ENCODE results near the gene TBCA. TPM values are rescaled to one million over a fixed set of nuclear protein-coding genes. Genes with fewer than 3 reads are reported as not detected.

TBCA gene, protein sequence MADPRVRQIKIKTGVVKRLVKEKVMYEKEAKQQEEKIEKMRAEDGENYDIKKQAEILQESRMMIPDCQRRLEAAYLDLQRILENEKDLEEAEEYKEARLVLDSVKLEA
- total RNA-seq (2021; ENCODE audit: unreplicated experiment) (302 TPM), Bru-seq, nascent RNA (percentile 87 among the genes with signal in this experiment), BruChase-seq, experiment 1, labeled RNA remaining after a 2-hour chase (percentile 75 among the genes with signal in this experiment), BruChase-seq, experiment 2, labeled RNA remaining after a 6-hour chase (percentile 71 among the genes with signal in this experiment)
- polyA plus RNA-seq (2012; ENCODE audit: insufficient read length), result 282 TPM
- long read RNA-seq, transcript TBCA-202 (4 exons, 683 nt), result major isoform, 87 of 222 reads
- long read RNA-seq, partial matches to known transcripts, result 6 of 222 reads
- long read RNA-seq, other reads (novel, unspliced or antisense), result 127 of 222 reads

DNA sequence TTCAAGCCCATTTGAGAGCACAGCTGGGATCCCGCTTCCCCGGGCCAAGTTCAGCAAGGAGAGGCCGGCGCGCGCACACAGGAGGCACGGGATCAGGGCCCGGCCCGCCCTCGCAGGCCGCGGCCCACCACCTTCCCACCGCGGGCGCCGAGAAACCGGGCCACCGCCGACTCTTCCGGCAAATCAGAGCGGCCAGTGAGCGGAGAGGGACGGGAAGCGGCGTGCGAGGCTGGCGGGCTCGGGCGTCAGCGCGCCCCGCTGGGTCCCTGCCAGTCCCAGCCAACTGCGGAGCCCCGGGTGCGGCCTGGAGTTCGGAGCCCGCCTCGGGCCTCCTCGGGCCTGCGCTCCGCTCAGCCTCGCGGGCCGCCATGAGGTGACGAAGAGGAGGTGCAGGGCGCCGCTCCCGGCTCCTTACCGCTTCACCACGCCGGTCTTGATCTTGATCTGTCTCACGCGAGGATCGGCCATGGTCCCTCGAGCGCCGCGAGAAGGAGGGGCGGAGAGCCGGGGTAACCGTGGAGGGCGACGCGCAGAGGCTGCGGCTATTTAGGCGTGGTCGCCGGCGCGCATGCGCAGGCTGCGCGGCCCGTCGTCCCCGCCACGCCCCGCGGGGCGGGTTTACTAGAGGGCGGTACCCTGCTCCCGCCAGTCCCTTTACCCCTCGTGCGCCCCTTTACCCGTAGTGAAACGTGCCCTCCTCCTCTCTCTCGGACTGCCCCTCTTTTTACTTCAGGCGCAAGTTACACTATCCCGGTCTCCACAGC lies at the start of gene TBCA:
TSS of gene TBCA (minus strand) at position 550 of the 764 bp plus-strand sequence. CDS start at position 468, 82 bp downstream.
- ATAC-seq (peak; percentile 97), DNase-seq (ENCODE audit: low read depth, low spot score) (peak; percentile 67)
- TF ChIP-seq SIN3A (IDR thresholded peaks at IDR 0.05; ENCODE audit: borderline replicate concordance, insufficient read depth, low read depth, low read length), result 0 out of 2 replicates have a peak, but pooled peaks have one; percentile 52
- peak; percentile 91 for TF ChIP-seq POLR2AphosphoS5 (IDR thresholded peaks at IDR 0.05; ENCODE audit: low read depth, low read length)
- no peak for TF ChIP-seq TCF7L2 (IDR thresholded peaks at IDR 0.05; ENCODE audit: low read depth, low read length)
- TF ChIP-seq CTCF (IDR thresholded peaks at IDR 0.05), result 0 out of 2 replicates have a peak, but pooled peaks have one; percentile 10
- no peak for TF ChIP-seq REST (IDR thresholded peaks at IDR 0.05; ENCODE audit: insufficient read depth in 1 of 2, low read depth in 2 of 2, low read length in 1 of 2)
- in situ Hi-C loops (cut with HindIII; ENCODE audit: low pct_unique_long_range_greater_than_20kb, low sequenced_read_pairs) (no loop called here), intact Hi-C loops (cut with micrococcal nuclease; ENCODE audit: unreplicated experiment) (no loop called here)
- Histone ChIP-seq H3K36me3 (ENCODE audit: control insufficient read depth, insufficient read depth, low read length) (peaks cover 17% of the 10 kb centered on the region), H3K4me1 (ENCODE audit: control insufficient read depth, insufficient read depth, low read length) (peaks cover 27% of the 10 kb centered on the region), H3K9me3 (ENCODE audit: control insufficient read depth, insufficient read depth, low read depth, low read length) (no peaks in the 10 kb centered on the region), H3K4me3 (ENCODE audit: low read depth in 2 of 2, low read length in 2 of 2) (peak within 1 kb of the TSS; percentile 69 to 86), H3K27me3 (ENCODE audit: control insufficient read depth, insufficient read depth, low read length) (no peaks in the 10 kb centered on the region), H3K27ac (ENCODE audit: low read length) (peak within 1 kb of the TSS; percentile 95)
- POLR2A ChIA-PET, result interaction anchor here (0.7 kb wide), 1 partner anchor 367 kb away, joined by 6 read pairs; no protein-coding TSS in a partner anchor
- CTCF ChIA-PET, result no interaction called here
- BruUV-seq (replicated peaks), result no TSS peak

DNA sequence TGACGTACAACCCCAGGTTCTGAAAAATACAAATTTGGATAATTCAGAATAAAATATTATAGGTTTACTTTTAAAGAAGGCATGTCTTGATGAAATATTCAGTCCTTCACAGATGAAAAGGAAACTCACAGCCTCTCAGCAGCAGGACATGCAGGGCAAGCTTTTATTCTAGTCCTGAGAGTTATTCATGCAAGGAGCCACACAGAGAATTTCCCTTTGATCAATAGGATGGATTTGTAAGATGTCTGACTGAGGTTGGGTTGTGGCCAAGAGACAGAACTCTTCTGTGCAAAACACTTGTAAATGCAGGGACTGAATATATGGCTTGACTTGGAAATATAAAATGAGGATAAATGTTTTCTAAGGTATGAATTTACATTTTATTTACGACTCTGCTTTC lies 48.8 kb upstream of the TBCA start:
- DNase-seq (ENCODE audit: low read depth, low spot score) (no peak), ATAC-seq (no peak)
- no peak overlapping the region for H3K27ac ChIP-seq (ENCODE audit: low read length)
- no peaks in the 10 kb centered on the region for H3K9me3 ChIP-seq (ENCODE audit: control insufficient read depth, insufficient read depth, low read depth, low read length)
- no peaks in the 10 kb centered on the region for H3K36me3 ChIP-seq (ENCODE audit: control insufficient read depth, insufficient read depth, low read length)
- ChIA-PET CTCF (no interaction called here), POLR2A (no interaction called here)
- no peaks in the 10 kb centered on the region for H3K4me1 ChIP-seq (ENCODE audit: control insufficient read depth, insufficient read depth, low read length)
- no peak overlapping the region for H3K4me3 ChIP-seq (ENCODE audit: low read depth in 2 of 2, low read length in 2 of 2)
- in situ Hi-C loops (cut with HindIII; ENCODE audit: low pct_unique_long_range_greater_than_20kb, low sequenced_read_pairs), result no loop called here
- BruUV-seq (replicated peaks), result no TSS peak
- H3K27me3 ChIP-seq (ENCODE audit: control insufficient read depth, insufficient read depth, low read length), result no peaks in the 10 kb centered on the region; the same call in 1 of the 2 replicates
- intact Hi-C loops (cut with micrococcal nuclease; ENCODE audit: unreplicated experiment), result no loop called here
- TF ChIP-seq TCF7L2 (IDR thresholded peaks at IDR 0.05; ENCODE audit: low read depth, low read length), result no peak
- no peak for TF ChIP-seq CTCF (IDR thresholded peaks at IDR 0.05)
- no peak for TF ChIP-seq REST (IDR thresholded peaks at IDR 0.05; ENCODE audit: insufficient read depth in 1 of 2, low read depth in 2 of 2, low read length in 1 of 2)
- TF ChIP-seq POLR2AphosphoS5 (IDR thresholded peaks at IDR 0.05; ENCODE audit: low read depth, low read length), result no peak
- TF ChIP-seq SIN3A (IDR thresholded peaks at IDR 0.05; ENCODE audit: borderline replicate concordance, insufficient read depth, low read depth, low read length), result no peak

All from Panc1 (cell line).